Activated CD8-positive, alpha-beta T cell treated with anti-CD3 and anti-CD28 coated beads, Interleukin-2, amount 10 ng/mL, durations not matched to agents 7 days and 5 days (primary cell): ENCODE results near the gene FOLR1. TPM values are rescaled to one million over a fixed set of nuclear protein-coding genes. Genes with fewer than 3 reads are reported as not detected.

ENCODE experiments used
- ATAC-seq: fragments of 150-1000 bp; cut with Tn5 transposase; one replicate; pipeline ENCODE4 v1.10.0; 2021; ENCODE audit warnings: moderate library complexity
- CTCF ChIA-PET: fragments of 350-600 bp; sonication (Branson Sonifier 250); formaldehyde crosslinking; loops from one replicate; lab custom pipeline; 2021; ENCODE audit warnings: antibody characterized with exemption; lab: Charles Lee
- POLR2A ChIA-PET: fragments of 350-600 bp; sonication (Branson Sonifier 250); formaldehyde crosslinking; loops from one replicate; lab custom pipeline; 2021; ENCODE audit warnings: antibody characterized with exemption; lab: Charles Lee
- DNase-seq: peaks from one replicate; pipeline ENCODE4 v3.0.0-alpha.2; 2020
- H3K27ac Mint-ChIP-seq: one replicate; pipeline ENCODE4 v1.8.0; 2021; ENCODE audit warnings: mild to moderate bottlenecking, mixed read lengths
- H3K27me3 Mint-ChIP-seq: one replicate; pipeline ENCODE4 v1.8.0; 2021; ENCODE audit warnings: low read depth, mixed read lengths
- H3K36me3 Mint-ChIP-seq: one replicate; pipeline ENCODE4 v1.8.0; 2021; ENCODE audit warnings: low read depth, mixed read lengths
- H3K4me1 Mint-ChIP-seq: one replicate; pipeline ENCODE4 v1.8.0; 2021; ENCODE audit warnings: low read depth, mixed read lengths
- H3K4me3 Mint-ChIP-seq: one replicate; pipeline ENCODE4 v1.8.0; 2021; ENCODE audit warnings: mild to moderate bottlenecking, mixed read lengths
- H3K9me3 Mint-ChIP-seq: one replicate; pipeline ENCODE4 v1.8.0; 2022; ENCODE audit warnings: mixed read lengths; ENCODE audit not compliant: insufficient read depth
- total RNA-seq, 2 experiments: library from RNA; stranded (reverse); gene quantifications; one replicate each; pipeline ENCODE4 v1.2.3, GENCODE V29; 2021

FOLR1 gene
- total RNA-seq, 2 experiments from 2014 or later, result not detected

GRCh38 chr11:72226701-72227100, 34.8 kb downstream of the FOLR1 start:
- no peaks in the 10 kb centered on the region for H3K27me3 Mint-ChIP-seq
- ChIA-PET POLR2A (interaction anchor here (0.6 to 1.2 kb wide), 2 partner anchors 8 to 395 kb away, joined by 3 to 7 read pairs; no protein-coding TSS in a partner anchor), CTCF (interaction anchor here (1.3 to 3.1 kb wide), 3 partner anchors 11 to 204 kb away, joined by 5 to 21 read pairs (median 5); no protein-coding TSS in a partner anchor)
- H3K4me3 Mint-ChIP-seq, result no peak overlapping the region
- no peak overlapping the region for H3K27ac Mint-ChIP-seq
- H3K36me3 Mint-ChIP-seq, result peaks cover 24% of the 10 kb centered on the region
- DNase-seq, result no peak
- peaks cover 35% of the 10 kb centered on the region for H3K4me1 Mint-ChIP-seq
- ATAC-seq, result no peak
- no peaks in the 10 kb centered on the region for H3K9me3 Mint-ChIP-seq

DNA sequence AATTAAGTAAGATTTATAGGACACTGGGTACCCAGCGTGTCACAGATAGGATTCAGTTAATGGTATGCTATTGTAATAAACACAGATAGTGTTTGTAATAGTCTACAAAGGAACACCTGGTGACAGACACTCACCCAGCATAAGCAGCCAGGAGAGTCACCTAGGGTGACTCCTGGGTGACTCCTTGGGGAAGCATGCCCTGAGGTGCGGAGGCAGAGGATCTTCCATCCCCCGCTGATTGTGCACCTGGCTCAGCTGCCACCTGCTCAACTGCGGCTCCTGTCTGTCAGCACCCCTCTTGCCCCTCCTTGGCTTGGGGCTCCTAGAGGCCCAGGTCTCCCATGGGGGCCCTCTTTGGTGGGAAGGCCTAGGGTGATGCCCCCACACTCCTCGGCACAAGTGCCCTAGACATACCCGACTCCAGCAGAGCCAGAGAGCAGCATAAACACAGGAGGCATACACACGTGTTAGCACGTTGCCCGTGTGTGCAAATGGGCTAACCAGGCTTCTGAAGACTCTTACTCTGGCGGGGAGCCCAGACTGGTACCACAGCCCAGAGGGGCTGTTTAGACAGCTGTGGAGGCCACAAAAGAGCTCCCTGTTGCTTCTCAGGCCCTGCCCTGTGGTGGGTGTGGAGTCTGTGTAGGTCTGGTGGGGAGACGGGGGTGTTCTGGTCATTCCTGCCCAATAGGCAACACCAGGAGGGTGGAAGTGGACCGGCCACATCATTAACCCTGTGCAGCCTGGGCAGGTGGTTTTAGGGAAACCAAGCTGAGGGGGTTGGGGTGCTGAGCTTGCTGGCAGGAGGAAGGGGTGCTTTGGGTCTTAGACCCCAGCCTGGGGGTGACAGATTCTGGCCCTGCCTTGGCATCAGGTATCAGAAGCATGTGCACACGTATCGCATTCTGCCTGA, 35.6 kb downstream of the FOLR1 start:
- ChIA-PET POLR2A (no interaction called here), CTCF (interaction anchor here (2.0 to 3.1 kb wide), 2 partner anchors 10 to 187 kb away, joined by 5 to 21 read pairs; no protein-coding TSS in a partner anchor)
- H3K27me3 Mint-ChIP-seq, result no peaks in the 10 kb centered on the region
- peaks cover 26% of the 10 kb centered on the region for H3K4me1 Mint-ChIP-seq
- ATAC-seq (no peak), DNase-seq (no peak)
- no peaks in the 10 kb centered on the region for H3K9me3 Mint-ChIP-seq
- H3K4me3 Mint-ChIP-seq, result no peak overlapping the region
- peaks cover 31% of the 10 kb centered on the region for H3K36me3 Mint-ChIP-seq
- H3K27ac Mint-ChIP-seq, result no peak overlapping the region

GRCh38 chr11:72228229-72228843, 36.4 kb downstream of the FOLR1 start:
- no peak for ATAC-seq
- CTCF ChIA-PET, result no interaction called here
- POLR2A ChIA-PET, result no interaction called here
- Mint-ChIP-seq H3K27me3 (no peaks in the 10 kb centered on the region), H3K4me3 (no peak overlapping the region), H3K27ac (no peak overlapping the region), H3K9me3 (no peaks in the 10 kb centered on the region), H3K4me1 (peaks cover 22% of the 10 kb centered on the region), H3K36me3 (peaks cover 35% of the 10 kb centered on the region)
- no peak for DNase-seq

DNA sequence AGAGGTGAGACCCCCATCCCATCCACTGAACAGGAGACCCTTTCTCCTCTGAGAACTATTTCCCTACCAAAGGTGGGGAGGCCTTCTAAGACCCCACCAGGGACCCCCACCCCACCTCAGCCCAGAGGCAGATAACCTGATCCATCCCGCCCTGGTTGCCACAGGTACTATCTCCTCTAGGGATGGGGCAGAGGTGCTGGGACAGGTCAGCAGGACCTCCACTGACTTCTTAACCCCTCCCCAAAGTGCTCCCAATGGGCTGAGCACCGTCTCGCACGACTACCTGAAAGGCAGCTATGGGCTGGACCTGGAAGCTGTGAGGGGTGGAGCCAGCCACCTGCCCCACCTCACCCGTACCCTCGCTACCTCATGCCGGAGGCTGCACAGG, 36.9 kb downstream of the FOLR1 start:
- no peaks in the 10 kb centered on the region for H3K27me3 Mint-ChIP-seq
- ChIA-PET POLR2A (no interaction called here), CTCF (no interaction called here)
- no peaks in the 10 kb centered on the region for H3K9me3 Mint-ChIP-seq
- peaks cover 35% of the 10 kb centered on the region for H3K36me3 Mint-ChIP-seq
- no peak overlapping the region for H3K4me3 Mint-ChIP-seq
- peaks cover 22% of the 10 kb centered on the region for H3K4me1 Mint-ChIP-seq
- ATAC-seq (no peak), DNase-seq (no peak)
- no peak overlapping the region for H3K27ac Mint-ChIP-seq

DNA sequence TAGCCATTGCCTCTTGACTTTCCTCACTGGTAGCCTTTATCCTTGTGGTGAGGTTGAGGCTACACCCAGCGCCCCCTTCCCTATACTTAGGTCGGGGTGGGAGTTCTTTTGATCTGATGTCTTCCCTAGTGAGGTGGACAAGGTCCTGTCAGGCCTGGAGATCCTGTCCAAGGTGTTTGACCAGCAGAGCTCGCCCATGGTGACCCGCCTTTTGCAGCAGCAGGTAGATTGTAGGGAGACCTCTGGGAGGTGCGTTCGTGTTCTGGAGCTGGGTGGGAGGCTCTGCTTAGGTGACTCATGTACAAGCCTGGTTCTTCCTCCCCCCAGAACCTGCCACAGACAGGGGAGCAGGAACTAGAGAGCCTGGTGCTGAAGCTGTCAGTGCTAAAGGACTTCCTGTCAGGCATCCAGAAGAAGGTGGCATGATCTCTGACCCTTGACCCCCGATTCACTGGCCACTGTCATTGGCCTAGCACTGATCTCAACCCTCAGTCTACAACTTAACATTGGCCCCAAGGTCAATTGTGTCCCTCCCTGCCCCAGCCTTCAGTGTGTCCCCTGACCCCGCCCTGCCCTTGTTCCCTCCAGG, 37.5 kb downstream of the FOLR1 start:
- H3K4me3 Mint-ChIP-seq, result no peak overlapping the region
- no peak for DNase-seq
- ChIA-PET CTCF (no interaction called here), POLR2A (no interaction called here)
- no peak for ATAC-seq
- H3K4me1 Mint-ChIP-seq, result peaks cover 24% of the 10 kb centered on the region
- H3K27ac Mint-ChIP-seq, result peak overlapping the region; percentile 16
- no peaks in the 10 kb centered on the region for H3K27me3 Mint-ChIP-seq
- no peaks in the 10 kb centered on the region for H3K9me3 Mint-ChIP-seq
- peaks cover 38% of the 10 kb centered on the region for H3K36me3 Mint-ChIP-seq

DNA sequence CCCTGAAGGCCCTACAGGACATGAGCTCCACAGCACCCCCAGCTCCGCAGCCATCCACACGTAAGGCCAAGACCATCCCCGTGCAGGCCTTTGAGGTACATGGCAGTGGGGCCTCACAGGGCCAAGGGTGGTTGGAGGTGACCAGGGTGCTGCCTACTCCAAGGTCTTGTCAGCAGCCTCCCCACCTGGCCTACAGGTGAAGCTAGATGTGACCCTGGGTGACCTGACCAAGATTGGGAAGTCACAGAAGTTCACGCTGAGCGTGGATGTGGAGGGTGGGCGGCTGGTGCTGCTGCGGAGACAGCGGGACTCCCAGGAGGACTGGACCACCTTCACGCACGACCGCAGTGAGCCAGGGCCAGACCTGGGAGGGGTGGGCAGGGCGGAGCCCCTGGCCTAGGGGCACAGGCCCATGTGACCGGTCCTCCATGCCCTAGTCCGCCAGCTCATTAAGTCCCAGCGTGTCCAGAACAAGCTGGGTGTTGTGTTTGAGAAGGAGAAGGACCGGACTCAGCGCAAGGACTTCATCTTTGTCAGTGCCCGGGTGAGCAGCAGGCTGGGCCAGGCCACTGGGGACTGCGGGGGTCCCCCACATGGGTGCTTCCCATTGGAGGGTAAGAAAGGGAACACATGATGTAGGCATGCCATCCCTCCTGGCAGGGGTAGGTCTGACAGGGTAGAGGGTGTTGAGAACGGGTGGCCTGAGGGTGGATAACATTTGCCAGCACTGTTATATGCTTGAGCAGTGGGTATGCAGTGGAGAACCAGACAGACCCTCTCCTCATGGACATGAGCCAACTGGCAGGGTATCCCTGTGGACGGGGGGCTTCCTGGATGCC, 38.2 kb downstream of the FOLR1 start:
- DNase-seq (no peak), ATAC-seq (no peak)
- ChIA-PET POLR2A (no interaction called here), CTCF (no interaction called here)
- Mint-ChIP-seq H3K4me1 (peaks cover 24% of the 10 kb centered on the region), H3K4me3 (no peak overlapping the region), H3K27me3 (no peaks in the 10 kb centered on the region), H3K36me3 (peaks cover 44% of the 10 kb centered on the region), H3K9me3 (no peaks in the 10 kb centered on the region), H3K27ac (no peak overlapping the region)

DNA sequence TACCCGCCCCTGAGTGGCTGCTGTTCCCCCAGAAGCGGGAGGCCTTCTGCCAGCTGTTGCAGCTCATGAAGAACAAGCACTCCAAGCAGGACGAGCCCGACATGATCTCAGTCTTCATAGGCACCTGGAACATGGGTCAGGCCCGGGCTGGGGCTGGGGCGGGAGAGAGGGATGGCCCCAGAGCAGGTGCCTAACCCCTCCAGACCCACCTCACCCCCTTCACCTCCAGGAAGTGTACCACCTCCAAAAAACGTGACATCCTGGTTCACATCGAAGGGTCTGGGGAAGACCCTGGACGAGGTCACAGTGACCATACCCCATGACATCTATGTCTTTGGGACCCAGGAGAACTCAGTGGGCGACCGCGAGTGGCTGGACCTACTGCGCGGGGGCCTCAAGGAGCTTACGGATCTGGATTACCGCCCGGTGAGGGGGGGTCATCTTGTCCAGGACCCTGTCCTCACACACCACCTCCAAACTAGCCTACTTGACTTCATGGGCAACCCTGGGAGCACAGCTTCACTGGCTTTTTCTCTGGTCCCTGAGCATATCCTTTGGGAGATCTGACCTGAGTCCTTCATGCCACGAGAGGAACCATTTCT, 38.9 kb downstream of the FOLR1 start:
- Mint-ChIP-seq H3K4me3 (no peak overlapping the region), H3K27ac (no peak overlapping the region), H3K4me1 (peaks cover 16% of the 10 kb centered on the region), H3K9me3 (no peaks in the 10 kb centered on the region), H3K36me3 (peaks cover 46% of the 10 kb centered on the region), H3K27me3 (no peaks in the 10 kb centered on the region)
- DNase-seq (no peak), ATAC-seq (no peak)
- POLR2A ChIA-PET, result no interaction called here
- CTCF ChIA-PET, result no interaction called here

DNA sequence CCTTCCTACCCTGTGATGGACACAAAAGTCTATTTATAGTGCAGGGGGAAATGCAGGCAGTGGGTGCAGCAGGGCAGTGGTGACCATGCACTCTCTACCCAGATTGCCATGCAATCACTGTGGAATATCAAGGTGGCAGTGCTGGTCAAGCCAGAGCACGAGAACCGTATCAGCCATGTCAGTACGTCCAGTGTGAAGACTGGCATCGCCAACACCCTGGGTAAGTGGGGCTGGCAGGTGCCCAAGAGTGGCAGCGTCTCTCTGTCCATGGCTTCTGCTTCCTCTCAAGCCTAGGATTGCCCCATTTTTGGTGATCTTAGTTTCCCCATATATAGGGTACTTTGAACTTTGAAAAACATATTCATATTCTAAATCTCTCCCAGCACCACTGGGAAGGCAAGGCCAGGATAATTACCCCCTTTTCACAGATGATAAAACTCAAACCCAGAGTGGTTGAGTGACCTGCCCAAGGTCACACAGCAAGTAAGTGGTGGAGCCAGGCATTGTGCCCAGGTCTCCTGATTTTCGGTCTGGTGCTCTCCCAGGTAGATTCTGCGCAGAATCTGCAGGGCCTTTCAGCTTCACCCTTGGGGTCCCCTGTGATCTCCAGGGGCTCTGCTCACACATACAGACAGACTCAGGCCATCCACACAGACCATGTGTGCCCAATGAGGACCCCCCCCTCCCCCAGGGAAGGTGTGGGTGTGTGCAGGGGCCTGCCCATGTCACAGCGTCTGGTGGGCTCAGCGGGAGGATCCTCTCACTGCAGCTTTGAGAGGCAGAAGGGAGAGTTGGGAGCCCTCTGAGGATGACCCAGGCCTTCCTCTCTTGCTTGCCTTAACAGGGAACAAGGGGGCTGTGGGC, 39.7 kb downstream of the FOLR1 start:
- Mint-ChIP-seq H3K9me3 (no peaks in the 10 kb centered on the region), H3K27me3 (no peaks in the 10 kb centered on the region), H3K27ac (no peak overlapping the region), H3K4me1 (peaks cover 10% of the 10 kb centered on the region), H3K4me3 (no peak overlapping the region), H3K36me3 (peaks cover 45% of the 10 kb centered on the region)
- DNase-seq, result no peak
- ATAC-seq, result no peak
- POLR2A ChIA-PET, result interaction anchor here (1.1 kb wide), 1 partner anchor 9 kb away, joined by 3 read pairs; no protein-coding TSS in a partner anchor
- CTCF ChIA-PET, result no interaction called here

DNA sequence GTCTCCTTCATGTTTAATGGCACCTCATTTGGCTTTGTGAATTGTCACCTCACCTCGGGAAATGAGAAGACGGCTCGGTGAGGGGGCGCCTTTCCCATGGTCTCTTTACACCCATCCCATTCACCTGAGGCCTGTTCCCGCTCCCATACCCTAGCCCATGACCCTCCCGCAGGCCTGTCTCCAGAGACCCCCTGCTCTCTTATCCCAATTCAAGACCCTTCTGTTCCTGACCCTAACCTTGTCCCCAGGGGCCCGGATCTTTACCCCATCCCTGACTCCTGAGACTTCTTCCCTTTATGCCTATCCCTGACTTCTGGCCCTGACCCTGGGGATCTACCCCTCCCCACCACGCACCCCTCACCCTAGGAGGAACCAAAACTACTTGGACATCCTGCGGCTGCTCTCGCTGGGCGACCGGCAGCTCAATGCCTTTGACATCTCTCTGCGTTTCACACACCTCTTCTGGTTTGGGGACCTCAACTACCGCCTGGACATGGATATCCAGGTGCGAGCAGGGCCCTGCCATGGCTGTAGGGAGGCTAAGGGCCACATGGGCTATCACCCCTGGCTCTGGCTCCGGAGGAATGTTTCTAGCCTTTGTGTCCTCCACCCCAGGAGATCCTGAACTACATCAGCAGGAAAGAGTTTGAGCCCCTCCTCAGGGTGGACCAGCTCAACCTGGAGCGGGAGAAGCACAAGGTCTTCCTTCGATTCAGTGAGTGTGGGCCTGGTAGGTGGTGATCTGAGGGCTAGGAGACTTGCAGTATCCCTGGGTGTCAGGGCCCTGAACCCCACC, 40.5 kb downstream of the FOLR1 start:
- DNase-seq (no peak), ATAC-seq (no peak)
- no peak overlapping the region for H3K27ac Mint-ChIP-seq
- H3K27me3 Mint-ChIP-seq, result no peaks in the 10 kb centered on the region
- H3K4me3 Mint-ChIP-seq, result no peak overlapping the region
- H3K36me3 Mint-ChIP-seq, result peaks cover 48% of the 10 kb centered on the region
- H3K4me1 Mint-ChIP-seq, result peaks cover 4% of the 10 kb centered on the region
- ChIA-PET CTCF (no interaction called here), POLR2A (interaction anchor here (1.1 kb wide), 1 partner anchor 9 kb away, joined by 3 read pairs; no protein-coding TSS in a partner anchor)
- no peaks in the 10 kb centered on the region for H3K9me3 Mint-ChIP-seq
